HepG2 (cell line): Measurements from ENCODE around the gene RPS5. TPM values are rescaled to one million over a fixed set of nuclear protein-coding genes. Genes with fewer than 3 reads are reported as not detected.

ENCODE experiments used
- ATAC-seq: fragments of 200-7000 bp; cut with Tn5 transposase; 3 replicates; pipeline ENCODE4 v1.9.1; 2020; ENCODE audit warnings: mild to moderate bottlenecking, moderate library complexity
- BruUV-seq: library from RNA; stranded (reverse); fragments of 400-500 nt; replicated peaks from 2 replicates; lab custom pipeline; 2021; lab: Mats Ljungman, UMichigan
- CTCF ChIA-PET: fragments of 300-600 bp; formaldehyde crosslinking; extraction: SDS; loops from one replicate; lab custom pipeline; 2021; ENCODE audit warnings: low total read pairs, inconsistent platforms, low intra/inter-chr PET ratio; lab: Yijun Ruan, JAX
- POLR2A ChIA-PET: fragments of 350-600 bp; sonication (Branson Sonifier 250); formaldehyde crosslinking; loops from one replicate; lab custom pipeline; 2020; ENCODE audit warnings: antibody characterized with exemption, inconsistent platforms; lab: Yijun Ruan, JAX
- DNase-seq: peaks from one replicate; pipeline ENCODE4 v3.0.0-alpha.2; 2015; ENCODE audit warnings: low spot score
- FAIRE-seq: peaks from 3 replicates; lab custom pipeline; 2011; peaks lifted over from hg19 to GRCh38; lab: Jason Lieb, UNC
- H2AFZ ChIP-seq: one replicate; pipeline ENCODE4 v1.6.1; 2011; ENCODE audit warnings: low read length, inconsistent platforms
- H3K27ac ChIP-seq: fragments of 300-600 bp; 3 replicates; pipeline ENCODE4 v1.8.0; 2011; ENCODE audit warnings: mixed run types, mild to moderate bottlenecking, mixed read lengths, low read length, inconsistent platforms; ENCODE audit not compliant: insufficient read depth; ENCODE audit errors: extremely low read length
- H3K27me3 ChIP-seq, 2 experiments: fragments of 200-600 bp in 1 of 2; 2 replicates in 1 of 2; 3 replicates in 1 of 2; pipeline versions ENCODE4 v1.6.0 to v1.8.0; 2011; ENCODE audit warnings: low read length in 2 of 2, mild to moderate bottlenecking in 2 of 2, moderate library complexity in 2 of 2, inconsistent platforms in 1 of 2; ENCODE audit not compliant: insufficient read depth in 2 of 2, control insufficient read depth in 1 of 2
- H3K36me3 ChIP-seq, 2 experiments: fragments of 200-600 bp in 1 of 2; replicated peaks in 1 of 2; 2 replicates in 1 of 2; 3 replicates in 1 of 2; pipeline versions ENCODE4 v1.5.1 to v1.8.0; 2011; ENCODE audit warnings: low read length in 2 of 2, inconsistent platforms in 1 of 2; ENCODE audit not compliant: insufficient read depth in 2 of 2, control insufficient read depth in 1 of 2
- H3K4me1 ChIP-seq: 2 replicates; pipeline ENCODE4 v1.5.1; 2012; ENCODE audit warnings: low read length, inconsistent platforms; ENCODE audit not compliant: insufficient read depth
- H3K4me2 ChIP-seq: 2 replicates; pipeline ENCODE4 v1.6.0; 2011; ENCODE audit warnings: low read depth, low read length, inconsistent platforms
- H3K4me3 ChIP-seq, 3 experiments: fragments of 200-600 bp in 1 of 3; sonication (generic), shearing (Covaris generic) in 1 of 3; replicated peaks in 1 of 3; 2 replicates each; pipeline ENCODE4 v1.5.1; 2011 to 2016; ENCODE audit warnings: low read length in 3 of 3, inconsistent platforms in 2 of 3, low read depth in 2 of 3, mild to moderate bottlenecking in 2 of 3, control low read depth in 1 of 3, mixed read lengths in 1 of 3; ENCODE audit not compliant: insufficient read depth in 1 of 3
- H3K79me2 ChIP-seq: one replicate; pipeline ENCODE4 v1.6.1; 2011; ENCODE audit warnings: low read length, inconsistent platforms; ENCODE audit not compliant: insufficient read depth
- H3K9ac ChIP-seq: 2 replicates; pipeline ENCODE4 v1.6.0; 2011; ENCODE audit warnings: mild to moderate bottlenecking, low read depth, low read length, inconsistent platforms; ENCODE audit not compliant: insufficient read depth
- H3K9me3 ChIP-seq: 2 replicates; pipeline ENCODE4 v1.5.1; 2012; ENCODE audit warnings: mild to moderate bottlenecking, low read length
- H4K20me1 ChIP-seq: 2 replicates; pipeline ENCODE4 v1.6.0; 2011; ENCODE audit warnings: inconsistent platforms, mild to moderate bottlenecking, low read length, moderate library complexity; ENCODE audit not compliant: insufficient read depth
- ELF1 ChIP-seq: sonication (generic); formaldehyde crosslinking; IDR thresholded peaks from 2 replicates; pipeline ENCODE4 v1.4.0; 2020; ENCODE audit warnings: missing genetic modification reagents
- NRL ChIP-seq: sonication (generic); formaldehyde crosslinking; IDR thresholded peaks from 2 replicates; pipeline ENCODE4 v1.5.0; 2020; ENCODE audit warnings: missing genetic modification reagents, mild to moderate bottlenecking, moderate library complexity, borderline replicate concordance
- ONECUT2 ChIP-seq: sonication (generic); formaldehyde crosslinking; IDR thresholded peaks from 2 replicates; pipeline ENCODE4 v1.4.0; 2020; ENCODE audit warnings: missing genetic modification reagents
- TGIF2 ChIP-seq: IDR thresholded peaks from 2 replicates; pipeline ENCODE4 v1.6.1; 2016; ENCODE audit warnings: control low read depth, missing compliant biosample characterization
- ZBTB43 ChIP-seq: sonication (generic); formaldehyde crosslinking; conservative IDR thresholded peaks from 2 replicates; pipeline ENCODE4 v1.4.0; 2020; ENCODE audit warnings: missing genetic modification reagents
- ZFP90 ChIP-seq: sonication (generic); formaldehyde crosslinking; IDR thresholded peaks from 2 replicates; pipeline ENCODE4 v1.8.0; 2022; ENCODE audit warnings: missing genetic modification reagents, mild to moderate bottlenecking, inconsistent platforms, borderline replicate concordance
- ZNF121 ChIP-seq: sonication (generic); formaldehyde crosslinking; IDR thresholded peaks from 2 replicates; pipeline ENCODE4 v1.5.0; 2020; ENCODE audit warnings: mild to moderate bottlenecking, missing genetic modification reagents
- ZNF275 ChIP-seq: sonication (generic); formaldehyde crosslinking; IDR thresholded peaks from 2 replicates; pipeline ENCODE4 v1.8.0; 2022; ENCODE audit warnings: missing genetic modification reagents, mild to moderate bottlenecking, inconsistent platforms, borderline replicate concordance
- ZNF382 ChIP-seq: sonication (generic); formaldehyde crosslinking; IDR thresholded peaks from 2 replicates; pipeline ENCODE4 v1.5.0; 2020; ENCODE audit warnings: missing genetic modification reagents, mild to moderate bottlenecking, borderline replicate concordance
- ZNF530 ChIP-seq: sonication (generic); formaldehyde crosslinking; IDR thresholded peaks from 2 replicates; pipeline ENCODE4 v1.5.0; 2020; ENCODE audit warnings: low read depth, mild to moderate bottlenecking, missing genetic modification reagents
- WGBS: methylation state at CpG from one replicate; pipeline ENCODE4 v1.1.6; 2017; ENCODE audit warnings: low lambda C conversion rate; 5-methylcytosine and 5-hydroxymethylcytosine counted together
- in situ Hi-C: cut with HindIII; loops from 2 replicates; pipeline ENCODE4 v1.10.0; 2017; ENCODE audit warnings: low pct_unique_long_range_greater_than_20kb; ENCODE audit not compliant: extremely low pct_ligation_motif_present
- intact Hi-C: fragments of 100-400 bp; cut with micrococcal nuclease; formaldehyde crosslinking; loops from one replicate; pipeline ENCODE4 v1.10.0; 2022; ENCODE audit not compliant: unreplicated experiment
- polyA plus RNA-seq, 8 experiments: library from polyadenylated mRNA; depleted of rRNA in 3 of 8; stranded (reverse) in 7 of 8; unstranded in 1 of 8; fragments of >200 nt; fragmentation: Illumina TruSeq in 4 of 8; extraction: Trizol in 4 of 8; gene quantifications; 2 replicates each; pipeline versions ENCODE4 v1.2.1 to v1.2.3, GENCODE V29; 2011 to 2016; ENCODE audit warnings: low read depth in 4 of 8, missing spikeins in 1 of 8, mixed read lengths in 1 of 8; ENCODE audit not compliant: insufficient read depth in 1 of 8
- total RNA-seq, 5 experiments: library from RNA; depleted of rRNA; stranded (reverse); fragments of >200 nt; fragmentation: Illumina TruSeq; extraction: Trizol; gene quantifications; 2 replicates each; pipeline ENCODE4 v1.2.3, GENCODE V29; 2016; ENCODE audit warnings: low read depth in 1 of 5
- TF ChIP-seq, protein P1 (sequence below): sonication (generic); formaldehyde crosslinking; IDR thresholded peaks from 2 replicates; pipeline ENCODE4 v1.4.0; 2020; ENCODE audit warnings: missing genetic modification reagents
- TF ChIP-seq, protein P2 (sequence below): IDR thresholded peaks from 2 replicates; pipeline ENCODE4 v1.6.1; 2016; ENCODE audit warnings: low read depth, control low read depth

The RPS5 gene
- total and polyA plus RNA-seq, 2 of the 13 experiments (the other 11 are each of a cell fraction or from before 2014, with no cell fraction given): 1,544 to 4,408 TPM

DNA sequence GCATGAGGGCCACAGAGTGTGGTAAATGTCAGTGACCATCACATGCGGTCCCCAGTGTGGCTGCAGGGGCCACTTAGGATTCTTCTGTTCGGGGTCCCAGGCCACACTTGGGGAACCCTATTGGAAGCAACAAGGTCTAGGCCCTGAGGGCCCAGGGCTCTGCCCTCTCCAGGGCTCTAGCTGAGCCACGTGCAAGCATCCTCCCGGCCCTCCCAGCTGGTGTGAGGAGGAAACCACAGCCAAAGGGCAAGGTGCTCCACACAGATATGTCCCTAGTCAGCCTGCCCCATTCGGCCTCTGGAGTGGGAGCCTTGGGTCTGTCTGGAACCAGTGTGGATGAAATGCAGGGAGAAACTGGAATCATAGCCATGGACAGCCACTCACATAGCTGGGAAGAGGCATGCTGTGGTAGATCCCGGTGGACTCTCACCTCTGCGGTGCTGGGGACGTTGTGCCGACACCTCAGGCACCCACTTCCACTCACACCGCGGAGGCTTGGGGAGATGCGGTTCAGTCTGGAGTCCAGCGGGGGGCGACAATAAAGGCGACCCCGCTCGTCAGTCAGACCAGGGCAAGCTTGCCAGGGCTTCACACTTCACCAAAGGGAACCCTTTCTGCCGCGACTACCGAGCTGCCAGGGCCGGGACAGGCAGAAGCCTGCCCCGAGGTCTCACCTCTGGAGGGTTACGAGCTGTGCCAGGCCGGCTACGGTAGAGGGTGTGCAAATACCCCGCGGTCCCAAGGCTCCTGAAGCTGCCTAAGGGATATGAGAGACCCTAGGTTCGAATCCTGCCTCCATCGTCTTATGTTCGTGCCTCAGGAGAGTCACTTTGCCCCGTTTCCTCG is 20.3 kb upstream of the RPS5 start (continued):
- TF ChIP-seq, protein P1, sequence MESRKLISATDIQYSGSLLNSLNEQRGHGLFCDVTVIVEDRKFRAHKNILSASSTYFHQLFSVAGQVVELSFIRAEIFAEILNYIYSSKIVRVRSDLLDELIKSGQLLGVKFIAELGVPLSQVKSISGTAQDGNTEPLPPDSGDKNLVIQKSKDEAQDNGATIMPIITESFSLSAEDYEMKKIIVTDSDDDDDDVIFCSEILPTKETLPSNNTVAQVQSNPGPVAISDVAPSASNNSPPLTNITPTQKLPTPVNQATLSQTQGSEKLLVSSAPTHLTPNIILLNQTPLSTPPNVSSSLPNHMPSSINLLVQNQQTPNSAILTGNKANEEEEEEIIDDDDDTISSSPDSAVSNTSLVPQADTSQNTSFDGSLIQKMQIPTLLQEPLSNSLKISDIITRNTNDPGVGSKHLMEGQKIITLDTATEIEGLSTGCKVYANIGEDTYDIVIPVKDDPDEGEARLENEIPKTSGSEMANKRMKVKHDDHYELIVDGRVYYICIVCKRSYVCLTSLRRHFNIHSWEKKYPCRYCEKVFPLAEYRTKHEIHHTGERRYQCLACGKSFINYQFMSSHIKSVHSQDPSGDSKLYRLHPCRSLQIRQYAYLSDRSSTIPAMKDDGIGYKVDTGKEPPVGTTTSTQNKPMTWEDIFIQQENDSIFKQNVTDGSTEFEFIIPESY (CRISPR knock-in tag): peak; percentile 81; the same call in 1 of the 2 replicates
- TF ChIP-seq ONECUT2 (CRISPR knock-in tag): no peak

- intact Hi-C loops: no loop called here
- no peaks in the 10 kb centered on the region for H3K9me3 ChIP-seq
- BruUV-seq: no TSS peak
- no peaks in the 10 kb centered on the region for H3K36me3 ChIP-seq
- no peak overlapping the region for H3K4me2 ChIP-seq
- FAIRE-seq (no peak), ATAC-seq (no peak), DNase-seq (no peak)
- H3K4me1 ChIP-seq: peaks cover 9% of the 10 kb centered on the region
- POLR2A ChIA-PET: no interaction called here
- no peaks in the 10 kb centered on the region for H3K79me2 ChIP-seq
- in situ Hi-C loops: no loop called here
- no peak overlapping the region for H2AFZ ChIP-seq
- no peak overlapping the region for H3K27ac ChIP-seq
- H3K27me3 ChIP-seq: no peaks in the 10 kb centered on the region
- H3K4me3 ChIP-seq: no peak overlapping the region
- no peak overlapping the region for H3K9ac ChIP-seq
- 98% methylated on average over 50 of the region's 106 CpGs for WGBS
- no peaks in the 10 kb centered on the region for H4K20me1 ChIP-seq
- CTCF ChIA-PET: no interaction called here
- TF ChIP-seq NRL (CRISPR knock-in tag) (no peak), ZNF121 (CRISPR knock-in tag) (no peak), ZFP90 (no peak), ELF1 (CRISPR knock-in tag) (no peak), ZBTB43 (CRISPR knock-in tag) (no peak), ZNF530 (CRISPR knock-in tag) (no peak), ZNF275 (CRISPR knock-in tag) (no peak), TGIF2 (no peak), ZNF382 (CRISPR knock-in tag) (no peak)
- TF ChIP-seq, protein P2, sequence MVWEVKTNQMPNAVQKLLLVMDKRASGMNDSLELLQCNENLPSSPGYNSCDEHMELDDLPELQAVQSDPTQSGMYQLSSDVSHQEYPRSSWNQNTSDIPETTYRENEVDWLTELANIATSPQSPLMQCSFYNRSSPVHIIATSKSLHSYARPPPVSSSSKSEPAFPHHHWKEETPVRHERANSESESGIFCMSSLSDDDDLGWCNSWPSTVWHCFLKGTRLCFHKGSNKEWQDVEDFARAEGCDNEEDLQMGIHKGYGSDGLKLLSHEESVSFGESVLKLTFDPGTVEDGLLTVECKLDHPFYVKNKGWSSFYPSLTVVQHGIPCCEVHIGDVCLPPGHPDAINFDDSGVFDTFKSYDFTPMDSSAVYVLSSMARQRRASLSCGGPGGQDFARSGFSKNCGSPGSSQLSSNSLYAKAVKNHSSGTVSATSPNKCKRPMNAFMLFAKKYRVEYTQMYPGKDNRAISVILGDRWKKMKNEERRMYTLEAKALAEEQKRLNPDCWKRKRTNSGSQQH: no peak
Observed at GRCh38 chr19:58367698-58368454, 19.2 kb upstream of the RPS5 start.
